ENCODE results near the gene TSSK3. TPM values are rescaled to one million over a fixed set of nuclear protein-coding genes. Genes with fewer than 3 reads are reported as not detected.

TSSK3 gene
- total RNA-seq, 1 experiment from 2014 or later: 3.9 TPM

DNA sequence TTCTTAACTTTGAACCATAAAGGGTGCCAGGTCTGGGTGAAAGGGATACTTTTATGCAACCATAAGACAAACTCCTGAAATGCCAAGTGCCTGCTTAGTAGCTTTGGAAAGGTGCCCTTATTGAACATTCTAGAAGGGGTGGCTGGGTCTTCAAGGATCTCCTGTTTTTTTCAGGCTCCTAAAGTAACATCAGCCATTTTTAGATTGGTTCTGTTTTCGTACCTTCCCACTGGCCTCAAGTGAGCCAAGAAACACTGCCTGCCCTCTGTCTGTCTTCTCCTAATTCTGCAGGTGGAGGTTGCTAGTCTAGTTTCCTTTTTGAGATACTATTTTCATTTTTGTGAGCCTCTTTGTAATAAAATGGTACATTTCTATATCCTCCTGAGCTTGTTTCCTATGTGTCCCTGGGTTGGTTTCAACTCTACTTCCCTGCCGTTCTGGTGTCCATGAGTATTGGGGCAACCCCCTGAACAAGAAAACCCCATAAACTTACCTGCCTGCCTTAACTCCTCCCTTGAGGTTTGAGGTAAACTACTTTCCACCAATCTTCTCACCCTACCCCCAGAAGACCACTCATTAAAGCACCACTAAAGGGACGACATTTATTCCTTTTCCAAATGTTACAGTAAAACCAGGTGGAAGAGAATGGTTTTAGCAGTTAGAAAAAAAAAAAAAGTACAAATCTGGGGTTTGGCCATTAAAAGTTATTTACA is 28.9 kb upstream of the TSSK3 start:
- H3K4me3 ChIP-seq: no peak overlapping the region; the same call in 1 of the 2 replicates
- H2AFZ ChIP-seq: no peak overlapping the region
- H3F3A ChIP-seq (ENCODE audit: insufficient read depth, low read depth): peaks cover 52% of the 10 kb centered on the region
- peaks cover 13% of the 10 kb centered on the region for H3K79me2 ChIP-seq (ENCODE audit: low read depth)
- DNase-seq: peak in 1 of 2 experiments; percentile 32
- TSS peak; percentile 35 for BruUV-seq (replicated peaks)
- no peaks in the 10 kb centered on the region for H3K27me3 ChIP-seq (ENCODE audit: insufficient read depth, low read depth)
- peak overlapping the region; percentile 84 for H3K4me2 ChIP-seq
- intact Hi-C loops (cut with micrococcal nuclease; ENCODE audit: unreplicated experiment): no loop called here
- peaks cover 50% of the 10 kb centered on the region for H3K4me1 ChIP-seq (replicated peaks; ENCODE audit: insufficient read depth)
- ChIA-PET POLR2A (ENCODE audit: unreplicated experiment) (interaction anchor here (0.6 kb wide), 1 partner anchor 54 kb away, joined by 6 read pairs; no protein-coding TSS in a partner anchor), CTCF (interaction anchor here (0.6 kb wide), 2 partner anchors 128 to 851 kb away, joined by 3 to 4 read pairs; partner anchors contain the start of gene IQCC)
- TF ChIP-seq, protein P1, sequence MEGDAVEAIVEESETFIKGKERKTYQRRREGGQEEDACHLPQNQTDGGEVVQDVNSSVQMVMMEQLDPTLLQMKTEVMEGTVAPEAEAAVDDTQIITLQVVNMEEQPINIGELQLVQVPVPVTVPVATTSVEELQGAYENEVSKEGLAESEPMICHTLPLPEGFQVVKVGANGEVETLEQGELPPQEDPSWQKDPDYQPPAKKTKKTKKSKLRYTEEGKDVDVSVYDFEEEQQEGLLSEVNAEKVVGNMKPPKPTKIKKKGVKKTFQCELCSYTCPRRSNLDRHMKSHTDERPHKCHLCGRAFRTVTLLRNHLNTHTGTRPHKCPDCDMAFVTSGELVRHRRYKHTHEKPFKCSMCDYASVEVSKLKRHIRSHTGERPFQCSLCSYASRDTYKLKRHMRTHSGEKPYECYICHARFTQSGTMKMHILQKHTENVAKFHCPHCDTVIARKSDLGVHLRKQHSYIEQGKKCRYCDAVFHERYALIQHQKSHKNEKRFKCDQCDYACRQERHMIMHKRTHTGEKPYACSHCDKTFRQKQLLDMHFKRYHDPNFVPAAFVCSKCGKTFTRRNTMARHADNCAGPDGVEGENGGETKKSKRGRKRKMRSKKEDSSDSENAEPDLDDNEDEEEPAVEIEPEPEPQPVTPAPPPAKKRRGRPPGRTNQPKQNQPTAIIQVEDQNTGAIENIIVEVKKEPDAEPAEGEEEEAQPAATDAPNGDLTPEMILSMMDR (conservative IDR thresholded peaks at IDR 0.05): no peak
- TF ChIP-seq EZH2 (IDR thresholded peaks at IDR 0.05; ENCODE audit: low read depth): no peak
- H4K20me1 ChIP-seq (ENCODE audit: insufficient read depth): no peaks in the 10 kb centered on the region
- H3K27ac ChIP-seq: peak overlapping the region; percentile 52
- no peaks in the 10 kb centered on the region for H3K9me3 ChIP-seq (ENCODE audit: insufficient read depth, low read depth)
- H3K9me2 ChIP-seq (ENCODE audit: insufficient read depth): no peaks in the 10 kb centered on the region
- H3K36me3 ChIP-seq (ENCODE audit: low read depth): peaks cover 2% of the 10 kb centered on the region; the same call in 1 of the 2 replicates

DNA sequence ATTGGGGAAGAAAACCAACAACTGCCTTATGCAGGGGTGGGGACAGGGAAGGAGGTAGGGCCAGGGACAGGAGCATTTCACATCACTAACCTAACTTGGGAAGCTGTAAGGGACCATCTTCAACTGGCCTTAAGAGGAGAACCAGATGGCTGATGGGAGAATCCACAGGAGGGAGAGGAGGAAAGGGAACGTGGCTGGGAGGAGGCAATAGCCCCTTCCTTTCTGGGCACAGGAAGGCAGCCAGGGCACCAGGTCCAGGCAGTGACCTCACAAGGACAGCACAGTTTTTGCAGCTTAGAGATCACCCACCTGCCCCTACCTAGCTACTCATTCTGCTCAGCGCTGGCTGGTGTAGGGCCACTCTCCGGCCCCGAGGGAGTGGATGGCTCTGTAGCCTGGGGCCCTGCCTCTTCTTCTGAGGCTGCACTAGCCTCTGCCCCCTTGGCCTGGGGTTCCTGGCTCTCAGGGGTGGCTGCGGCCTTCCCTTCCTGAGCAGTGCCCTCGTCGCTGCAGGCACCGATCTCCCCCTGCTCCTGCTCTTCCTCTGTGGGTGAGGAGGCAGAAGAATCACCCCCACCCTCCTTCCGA is 28.0 kb upstream of the TSSK3 start:
- Histone ChIP-seq H2AFZ (no peak overlapping the region), H3K79me2 (ENCODE audit: low read depth) (peaks cover 13% of the 10 kb centered on the region), H3K4me2 (peak overlapping the region; percentile 84), H3F3A (ENCODE audit: insufficient read depth, low read depth) (peaks cover 52% of the 10 kb centered on the region), H4K20me1 (ENCODE audit: insufficient read depth) (no peaks in the 10 kb centered on the region), H3K36me3 (ENCODE audit: low read depth) (peaks cover 2% of the 10 kb centered on the region; the same call in 1 of the 2 replicates), H3K27me3 (ENCODE audit: insufficient read depth, low read depth) (no peaks in the 10 kb centered on the region), H3K27ac (no peak overlapping the region), H3K4me3 (peak overlapping the region; percentile 79; the same call in 1 of the 2 replicates), H3K9me2 (ENCODE audit: insufficient read depth) (no peaks in the 10 kb centered on the region), H3K9me3 (ENCODE audit: insufficient read depth, low read depth) (no peaks in the 10 kb centered on the region), H3K4me1 (replicated peaks; ENCODE audit: insufficient read depth) (peaks cover 50% of the 10 kb centered on the region)
- ChIA-PET CTCF (no interaction called here), POLR2A (ENCODE audit: unreplicated experiment) (no interaction called here)
- no TSS peak for BruUV-seq (replicated peaks)
- intact Hi-C loops (cut with micrococcal nuclease; ENCODE audit: unreplicated experiment): no loop called here
- DNase-seq: peak in 1 of 2 experiments; percentile 12
- TF ChIP-seq, protein P1 (conservative IDR thresholded peaks at IDR 0.05): no peak
- TF ChIP-seq EZH2 (IDR thresholded peaks at IDR 0.05; ENCODE audit: low read depth): no peak

DNA sequence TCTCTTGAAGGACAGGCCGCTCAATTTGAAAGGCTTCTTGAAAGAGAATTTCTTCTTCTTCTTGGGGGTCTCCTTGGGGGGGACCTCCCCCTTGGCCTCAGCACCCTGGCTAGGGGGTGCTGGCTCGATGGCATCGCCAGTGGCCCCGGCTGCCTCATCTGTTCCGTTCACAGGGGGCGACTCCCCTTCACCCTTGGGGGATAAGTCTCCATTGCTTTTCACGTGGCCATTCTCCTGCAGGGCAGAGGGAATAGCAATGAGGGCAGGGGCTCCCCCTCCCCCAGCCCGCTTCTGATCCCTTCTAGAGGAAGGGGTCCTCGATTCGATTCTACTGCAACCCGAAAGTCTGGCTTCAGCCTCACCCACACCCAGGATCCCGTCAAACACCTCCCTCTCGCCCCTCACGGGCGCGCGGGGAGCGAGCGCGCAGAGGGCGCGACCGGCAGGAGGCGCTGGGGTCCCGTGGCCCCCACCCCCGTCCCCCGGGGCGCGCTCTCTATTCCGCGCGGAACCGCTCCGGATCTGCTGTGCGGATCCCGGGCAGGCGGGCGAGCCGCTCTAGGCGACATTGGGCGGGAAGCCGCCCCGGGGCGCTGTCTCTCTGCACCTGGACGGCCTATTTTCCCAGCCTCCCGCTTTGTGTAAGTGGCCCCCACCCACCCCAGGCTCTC is 27.3 kb upstream of the TSSK3 start:
- Histone ChIP-seq H3K4me2 (peak overlapping the region; percentile 84), H3K9me3 (ENCODE audit: insufficient read depth, low read depth) (no peaks in the 10 kb centered on the region), H3F3A (ENCODE audit: insufficient read depth, low read depth) (peaks cover 48% of the 10 kb centered on the region), H4K20me1 (ENCODE audit: insufficient read depth) (no peaks in the 10 kb centered on the region), H3K27ac (no peak overlapping the region), H3K4me1 (replicated peaks; ENCODE audit: insufficient read depth) (peaks cover 50% of the 10 kb centered on the region), H3K36me3 (ENCODE audit: low read depth) (peaks cover 2% of the 10 kb centered on the region; the same call in 1 of the 2 replicates), H3K4me3 (peak overlapping the region; percentile 79), H3K9me2 (ENCODE audit: insufficient read depth) (no peaks in the 10 kb centered on the region), H2AFZ (peak overlapping the region; percentile 56; the same call in 1 of the 2 replicates), H3K27me3 (ENCODE audit: insufficient read depth, low read depth) (no peaks in the 10 kb centered on the region), H3K79me2 (ENCODE audit: low read depth) (peaks cover 13% of the 10 kb centered on the region)
- DNase-seq: peak; percentile 34
- TF ChIP-seq, protein P1 (conservative IDR thresholded peaks at IDR 0.05): peak; percentile 68
- no peak for TF ChIP-seq EZH2 (IDR thresholded peaks at IDR 0.05; ENCODE audit: low read depth)
- intact Hi-C loops (cut with micrococcal nuclease; ENCODE audit: unreplicated experiment): no loop called here
- ChIA-PET POLR2A (ENCODE audit: unreplicated experiment) (interaction anchor here (0.6 kb wide), 3 partner anchors 11 to 814 kb away, joined by 4 to 7 read pairs (median 4); no protein-coding TSS in a partner anchor), CTCF (interaction anchor here (0.5 to 0.6 kb wide), 2 partner anchors 11 to 28 kb away, joined by 4 read pairs; no protein-coding TSS in a partner anchor)
- TSS peak; percentile 42 for BruUV-seq (replicated peaks)
